GM19043 (cell line): Measurements from ENCODE around the gene CNOT1.
"Not testable (repeated sequence)": the region's sequence is repeated elsewhere in the genome, so short reads cannot be mapped to it uniquely, and the experiment has no call there.

ENCODE experiments used
- ATAC-seq: cut with Tn5 transposase; IDR thresholded peaks from one replicate; pipeline ENCODE4 v1.9.1; 2021; ENCODE audit warnings: low read depth; ENCODE audit not compliant: unreplicated experiment

CNOT1 gene

DNA sequence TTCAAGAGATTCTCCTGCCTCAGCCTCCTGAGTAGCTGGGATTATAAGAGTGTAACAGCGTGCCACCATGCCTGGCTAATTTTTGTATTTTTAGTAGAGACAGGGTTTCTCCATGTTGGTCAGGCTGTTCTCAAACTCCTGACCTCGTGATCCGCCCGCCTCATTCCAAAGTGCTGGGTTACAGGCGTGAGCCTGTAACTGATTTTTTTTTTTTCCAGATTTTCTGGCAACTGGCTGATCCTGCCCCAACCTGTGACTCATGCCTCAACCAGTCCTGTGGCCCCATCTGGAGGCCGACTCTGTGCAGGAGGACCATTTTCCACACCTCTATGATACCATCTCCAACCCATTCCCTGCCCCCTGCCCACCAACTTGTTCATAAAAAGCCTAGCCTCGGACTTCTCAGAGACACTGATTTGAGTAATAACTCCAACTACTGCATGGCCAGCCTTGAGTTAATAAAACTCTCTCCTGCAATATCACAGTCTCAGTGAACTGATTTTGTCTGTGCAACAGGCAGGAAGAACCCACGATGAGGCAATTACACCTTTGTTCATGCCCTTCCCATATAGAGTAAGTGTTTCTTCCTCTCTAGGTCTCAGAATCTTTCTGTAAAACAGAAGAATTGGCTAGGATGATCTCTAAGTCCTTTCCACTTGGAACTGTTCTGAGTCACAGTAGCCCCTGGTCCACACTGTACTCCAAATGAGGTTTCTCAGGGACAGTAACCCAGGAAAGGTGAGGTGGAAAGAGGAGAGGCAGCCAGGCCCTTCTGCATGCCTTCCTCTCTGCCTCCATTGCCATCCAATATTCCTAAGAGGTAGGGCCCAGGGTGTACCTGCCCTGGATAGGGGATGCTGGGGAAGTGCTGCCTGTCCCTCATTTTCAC lies 8.8 kb upstream of the CNOT1 start:
- no peak for ATAC-seq

DNA sequence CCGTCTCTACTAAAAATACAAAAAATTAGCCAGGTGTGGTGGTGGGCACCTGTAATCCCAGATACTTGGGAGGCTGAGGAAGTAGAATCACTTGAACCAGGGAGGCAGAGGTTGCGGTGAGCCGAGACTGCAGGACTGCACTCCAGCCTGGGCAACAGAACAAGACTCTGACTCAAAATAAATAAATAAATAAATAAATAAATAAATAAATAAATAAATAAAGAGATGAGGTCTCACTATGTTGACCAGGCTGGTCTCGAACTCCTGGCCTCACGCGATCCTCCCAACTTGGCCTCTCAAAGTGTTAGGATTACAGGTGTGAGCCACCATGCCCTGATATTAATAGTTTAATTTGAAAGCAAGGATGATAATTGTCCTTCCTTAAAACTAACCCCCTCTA lies 7.4 kb upstream of the CNOT1 start:
- not testable (repeated sequence) for ATAC-seq

DNA sequence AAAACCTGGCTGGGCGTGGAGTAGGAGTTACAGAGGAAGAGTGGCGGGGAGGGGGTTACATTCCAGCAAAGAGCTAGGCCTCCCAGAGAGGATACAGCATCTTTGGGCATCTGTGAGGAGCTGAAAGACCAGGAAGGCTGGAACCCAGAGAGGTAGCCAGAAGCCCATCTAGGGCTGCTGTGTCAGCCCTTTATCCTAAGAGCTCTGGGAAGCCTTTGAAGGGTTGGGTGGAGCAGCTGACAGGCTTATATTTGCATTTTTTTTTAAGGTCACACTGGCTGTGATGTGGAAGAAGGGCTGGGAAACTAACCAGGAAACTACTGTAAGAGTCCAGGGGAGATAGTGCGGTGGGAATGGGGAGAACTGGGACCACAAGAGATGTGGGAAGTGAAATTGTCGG lies 6.8 kb upstream of the CNOT1 start:
- ATAC-seq: no peak

DNA sequence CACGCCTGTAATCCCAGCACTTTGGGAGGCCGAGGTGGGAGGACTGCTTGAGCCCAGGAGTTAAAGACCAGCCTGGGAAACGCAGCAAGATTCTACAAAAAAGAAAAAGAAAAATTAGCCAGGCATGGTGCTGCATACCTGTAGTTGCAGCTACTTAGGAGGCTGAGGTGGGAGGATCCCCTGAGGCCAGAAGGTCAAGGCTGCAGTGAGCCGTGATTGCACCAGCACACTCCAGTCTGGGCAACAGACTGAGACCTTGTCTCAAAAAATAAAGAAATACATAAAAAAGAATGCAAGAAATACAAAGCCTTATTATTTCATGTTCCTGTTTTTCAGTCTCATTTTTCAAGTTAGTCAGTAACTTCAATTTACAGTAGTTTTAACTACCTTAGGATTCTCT lies 5.9 kb upstream of the CNOT1 start:
- ATAC-seq: no peak

DNA sequence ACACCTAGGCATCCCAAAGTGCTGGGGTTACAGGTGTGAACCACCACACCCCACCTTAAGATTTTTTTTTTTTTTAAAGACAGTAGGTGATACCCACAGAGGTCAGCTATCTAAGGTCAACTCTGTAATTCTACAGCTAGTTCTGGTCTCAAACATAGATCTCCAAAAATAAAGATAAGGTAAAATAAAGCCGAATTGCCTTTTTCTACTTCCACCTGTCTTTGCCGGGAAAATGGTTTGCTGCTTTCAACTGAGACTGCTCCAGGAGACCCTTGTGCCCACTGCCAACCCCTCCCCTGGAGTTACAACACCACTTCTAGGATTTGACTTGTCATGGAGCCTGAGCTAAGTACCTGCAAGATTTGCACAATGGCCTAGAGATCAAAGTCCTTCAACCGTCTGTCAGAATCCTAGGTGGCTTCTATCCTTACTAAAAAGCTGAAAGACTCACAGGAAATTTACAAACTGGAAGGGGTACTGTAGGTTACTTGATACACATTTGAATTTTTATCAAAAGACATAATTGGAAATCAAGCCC lies 4.7 kb upstream of the CNOT1 start:
- no peak for ATAC-seq

DNA sequence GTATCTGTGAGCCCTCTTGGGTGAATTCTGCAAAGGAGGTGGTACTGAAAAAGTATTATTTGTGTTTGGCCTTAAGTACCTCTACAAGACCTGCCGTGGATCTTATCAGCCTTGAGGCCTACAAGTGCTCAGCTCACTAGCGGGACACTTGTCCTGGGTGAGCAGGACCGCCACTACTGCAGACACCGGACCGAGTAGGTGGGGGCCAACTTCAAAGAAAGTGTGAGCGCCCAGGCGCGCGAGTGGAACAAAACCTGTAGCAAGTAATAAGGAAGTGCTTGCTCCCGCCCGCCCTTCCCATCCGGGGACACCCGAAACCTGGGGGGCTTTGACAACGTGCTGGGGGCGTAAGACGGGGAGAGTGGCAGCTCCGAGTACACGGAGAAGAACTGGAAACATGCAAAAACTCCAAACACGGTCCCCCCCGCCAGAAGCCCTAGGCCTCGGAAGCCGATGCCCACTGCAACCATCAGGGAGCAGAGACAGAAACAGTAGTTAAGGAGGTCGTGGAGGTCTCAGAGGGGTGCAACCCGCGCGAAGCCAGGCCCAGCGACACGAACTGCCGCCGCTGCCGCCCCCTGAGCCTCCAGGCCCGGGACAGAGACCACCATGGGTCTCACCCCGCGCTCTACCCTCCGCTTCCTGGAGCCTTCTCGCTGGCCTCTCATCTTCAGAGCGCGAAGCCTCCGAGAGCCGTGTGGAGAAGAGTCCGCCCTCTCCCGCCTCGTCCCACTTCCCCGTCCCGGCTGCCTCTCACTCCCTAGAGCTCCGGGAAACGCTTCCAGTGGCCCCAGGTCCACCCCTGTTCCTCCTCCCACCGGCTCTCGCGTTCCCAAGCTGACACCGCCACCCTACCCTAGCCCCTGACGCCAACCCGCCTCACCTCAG lies 537 bp downstream of the CNOT1 start:
- ATAC-seq: no peak

DNA sequence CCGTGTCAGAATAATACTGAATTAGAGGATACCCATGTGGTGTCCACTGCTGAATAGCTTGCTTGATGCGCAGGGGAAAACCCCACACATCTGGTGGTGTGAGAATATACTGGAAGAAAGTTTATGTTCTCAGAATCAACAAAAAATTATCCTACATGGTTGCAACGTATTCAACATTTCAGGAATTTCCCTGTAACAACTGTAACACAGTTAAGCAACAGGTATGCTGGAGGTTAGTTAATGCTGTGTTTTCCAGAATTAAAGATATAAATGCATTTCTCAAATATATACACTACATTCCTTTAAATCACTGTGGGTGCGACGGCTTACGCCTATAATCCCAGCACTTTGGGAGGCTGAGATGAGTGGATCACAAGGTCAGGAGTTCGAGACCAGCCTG lies 5.4 kb downstream of the CNOT1 start:
- ATAC-seq: no peak

DNA sequence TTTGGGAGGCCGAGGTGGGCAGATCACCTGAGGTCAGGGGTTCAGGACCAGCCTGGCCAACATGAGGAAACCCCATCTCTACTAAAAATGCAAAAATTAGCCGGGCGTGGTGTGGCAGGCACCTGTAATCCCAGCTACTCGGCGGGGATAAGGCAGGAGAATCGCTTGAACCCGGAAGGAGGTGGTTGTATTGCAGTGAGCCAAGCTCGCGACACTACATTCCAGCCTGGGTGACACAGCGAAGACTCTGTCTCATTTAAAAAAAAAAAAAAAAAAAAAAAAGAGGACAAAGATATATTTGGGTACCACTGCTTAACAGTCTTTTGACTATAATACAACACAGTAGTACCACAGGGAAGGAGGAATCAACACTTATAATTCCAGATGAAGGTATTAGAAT lies 9.2 kb downstream of the CNOT1 start:
- no peak for ATAC-seq

DNA sequence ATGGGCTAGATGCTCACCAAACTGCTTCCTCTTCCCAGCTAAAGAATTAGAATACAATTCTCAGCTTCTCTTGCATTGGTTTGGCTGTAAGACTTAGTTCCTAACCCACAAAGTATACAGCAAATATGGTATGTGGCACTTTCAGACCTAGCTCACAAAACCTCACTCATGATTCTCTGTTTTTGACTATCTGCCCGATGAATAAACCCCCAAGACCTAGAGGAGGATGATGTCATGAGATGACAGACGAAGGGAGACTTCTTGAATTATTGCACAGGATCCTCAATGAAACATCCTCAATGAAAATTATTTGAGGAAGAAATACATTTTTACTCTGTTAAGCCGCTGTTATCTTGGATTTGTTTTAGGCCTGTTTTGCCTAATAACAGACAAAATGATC lies 14.3 kb downstream of the CNOT1 start:
- ATAC-seq: no peak

DNA sequence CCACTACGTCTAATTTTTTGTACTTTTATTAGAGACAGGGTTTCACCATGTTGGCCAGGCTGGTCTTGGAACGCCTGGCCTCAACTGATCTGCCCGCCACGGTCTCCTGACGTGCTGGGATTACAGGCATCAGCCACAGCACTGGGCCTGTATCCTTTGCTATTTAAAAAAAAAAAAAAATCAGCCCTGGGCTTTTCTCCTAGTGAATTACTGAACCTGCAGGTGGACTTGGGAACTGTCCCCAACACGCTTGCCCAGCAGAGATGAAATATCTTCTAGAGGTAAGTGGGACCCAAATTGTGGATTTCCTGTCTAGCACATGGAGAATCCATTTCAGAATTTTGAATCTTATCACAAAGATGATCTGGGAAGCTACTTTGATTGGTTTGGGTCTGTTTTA lies 14.8 kb downstream of the CNOT1 start:
- no peak for ATAC-seq

DNA sequence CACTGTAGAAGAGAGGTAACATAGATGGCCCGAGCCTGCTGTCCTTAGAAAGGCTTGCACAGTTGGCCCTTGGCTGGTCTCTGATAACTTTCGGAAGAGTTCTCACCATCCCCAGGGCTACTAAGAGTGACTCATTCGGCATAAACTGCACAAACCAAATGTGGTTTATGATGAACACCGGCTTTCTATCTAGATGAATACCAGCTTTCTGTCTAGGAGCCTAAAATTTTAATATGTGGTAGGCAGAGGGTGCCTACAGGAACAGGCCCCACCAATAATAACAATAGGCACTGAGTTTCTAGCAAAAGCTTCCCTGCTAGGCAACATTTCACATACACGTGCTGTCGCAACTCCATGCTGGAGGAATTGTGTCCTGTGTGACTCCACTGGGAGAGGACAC lies 15.4 kb downstream of the CNOT1 start:
- no peak for ATAC-seq

DNA sequence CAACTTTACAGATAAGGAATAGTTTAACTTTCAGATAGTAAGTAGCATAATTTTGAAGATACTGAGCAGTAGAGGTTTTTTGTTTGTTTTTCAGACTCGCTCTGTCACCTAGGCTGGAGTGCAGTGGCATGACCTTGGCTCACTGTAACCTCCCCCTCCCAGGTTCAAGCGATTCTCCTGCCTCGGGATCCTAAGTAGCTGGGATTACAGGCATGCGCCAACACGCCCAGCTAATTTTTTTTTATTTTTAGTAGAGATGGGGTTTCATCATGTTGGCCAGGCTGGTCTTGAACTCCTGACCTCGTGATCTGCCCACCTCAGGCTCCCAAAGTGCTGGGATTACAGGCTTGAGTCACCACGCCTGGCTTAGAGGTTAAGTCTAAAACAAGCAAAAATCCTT lies 16.7 kb downstream of the CNOT1 start:
- not testable (repeated sequence) for ATAC-seq

DNA sequence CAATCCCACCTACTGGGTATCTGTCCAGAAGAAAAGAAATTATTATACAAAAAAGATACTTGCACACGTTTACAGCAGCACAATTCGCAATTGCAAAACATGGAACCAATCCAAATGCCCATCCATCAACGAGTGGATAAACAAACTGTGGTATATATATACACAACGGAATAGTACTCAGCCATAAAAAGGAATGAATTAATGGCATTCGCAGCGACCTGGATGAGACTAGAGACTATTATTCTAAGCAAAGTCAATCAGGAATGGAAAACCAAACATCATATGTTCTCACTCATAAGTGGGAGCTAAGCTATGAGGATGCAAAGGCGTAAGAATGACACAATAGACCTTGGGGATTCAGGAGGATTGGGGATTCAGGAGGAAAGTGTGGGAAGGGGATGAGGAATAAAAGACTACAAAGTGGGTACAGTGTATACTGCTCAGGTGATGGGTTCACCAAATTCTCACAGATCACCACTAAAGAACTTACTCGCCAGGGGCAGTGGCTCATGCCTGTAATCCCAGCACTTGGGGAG lies 21.0 kb downstream of the CNOT1 start:
- no peak for ATAC-seq

DNA sequence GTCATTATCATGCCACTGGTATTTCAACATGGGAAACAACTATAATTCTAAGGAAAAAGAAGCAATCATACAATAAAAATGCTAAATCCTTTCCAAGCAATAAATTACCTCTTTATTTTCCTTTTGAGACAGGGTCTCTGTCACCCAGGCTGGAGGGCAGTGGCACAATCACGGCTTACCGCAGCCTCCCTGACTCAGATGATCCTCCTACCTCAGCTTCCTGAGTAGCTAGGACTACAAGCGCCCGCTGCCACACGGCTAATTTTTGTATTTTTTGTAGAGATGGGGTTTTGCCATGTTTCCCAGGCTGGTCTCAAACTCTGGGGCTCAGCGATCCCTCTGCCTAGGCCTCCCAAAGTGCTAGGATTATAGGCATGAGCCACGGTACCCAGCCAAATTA lies 24.1 kb downstream of the CNOT1 start:
- no peak for ATAC-seq

DNA sequence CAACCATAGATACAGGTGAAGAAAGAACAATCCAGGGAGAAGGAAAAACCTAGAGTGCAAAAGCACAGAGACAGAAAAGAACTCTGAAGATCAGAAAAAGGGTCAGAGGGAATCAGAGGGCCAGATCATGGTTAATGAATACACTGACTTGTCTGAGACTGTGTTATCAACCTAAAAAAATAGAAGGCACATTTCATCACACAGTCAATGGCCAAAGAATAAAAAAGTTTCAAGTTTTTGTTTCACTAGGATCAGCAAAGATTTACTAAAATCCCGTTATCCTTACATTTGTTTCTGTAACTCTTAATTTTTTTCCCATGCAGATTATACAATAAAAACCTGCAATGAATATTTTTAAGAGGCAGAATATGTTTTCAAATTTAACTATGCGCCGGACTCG lies 38.5 kb downstream of the CNOT1 start:
- no peak for ATAC-seq

DNA sequence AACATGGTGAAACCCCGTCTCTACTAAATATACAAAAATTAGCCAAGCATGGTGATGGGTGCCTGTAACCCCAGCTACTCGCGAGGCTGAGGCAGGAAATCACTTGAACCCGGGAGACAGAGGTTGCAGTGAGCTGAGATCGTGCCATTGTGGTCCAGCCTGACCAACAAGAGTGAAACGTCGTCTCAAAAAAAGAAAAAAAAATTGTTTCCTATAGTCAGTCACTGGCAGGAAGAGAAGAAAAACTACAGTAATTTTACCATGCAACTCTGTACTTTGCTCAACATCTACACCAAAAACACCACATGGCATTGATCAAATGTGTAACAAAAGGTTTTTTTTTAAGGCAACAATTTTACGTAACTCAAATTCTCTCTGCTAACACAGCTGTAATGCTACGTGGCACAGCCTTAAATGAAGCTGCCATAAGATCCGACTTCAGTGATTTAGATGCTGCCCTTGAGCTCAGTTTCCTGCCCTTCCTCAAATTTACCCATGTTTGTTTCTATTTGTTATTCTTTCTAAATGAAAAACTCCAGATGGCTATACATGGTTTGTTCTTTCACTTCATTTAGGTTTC lies 40.2 kb downstream of the CNOT1 start:
- no peak for ATAC-seq

DNA sequence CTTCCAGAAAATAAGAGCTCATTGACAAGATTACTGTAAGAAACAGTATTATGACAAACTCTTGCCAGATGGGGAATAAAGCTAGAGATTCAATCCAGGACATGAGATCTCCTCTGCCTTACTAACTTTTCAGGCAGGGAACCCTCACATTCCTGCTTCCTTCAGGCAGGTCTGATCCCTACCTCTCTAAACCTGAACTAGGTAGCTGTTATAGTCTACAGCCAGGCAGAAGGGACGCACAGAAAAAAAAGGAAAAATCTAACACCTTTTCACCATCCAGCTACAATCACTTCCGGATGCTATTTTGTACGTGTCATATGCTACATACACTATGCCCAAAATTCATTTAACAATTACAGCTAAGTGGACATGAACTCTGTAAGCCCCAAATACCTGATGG lies 41.2 kb downstream of the CNOT1 start:
- no peak for ATAC-seq

DNA sequence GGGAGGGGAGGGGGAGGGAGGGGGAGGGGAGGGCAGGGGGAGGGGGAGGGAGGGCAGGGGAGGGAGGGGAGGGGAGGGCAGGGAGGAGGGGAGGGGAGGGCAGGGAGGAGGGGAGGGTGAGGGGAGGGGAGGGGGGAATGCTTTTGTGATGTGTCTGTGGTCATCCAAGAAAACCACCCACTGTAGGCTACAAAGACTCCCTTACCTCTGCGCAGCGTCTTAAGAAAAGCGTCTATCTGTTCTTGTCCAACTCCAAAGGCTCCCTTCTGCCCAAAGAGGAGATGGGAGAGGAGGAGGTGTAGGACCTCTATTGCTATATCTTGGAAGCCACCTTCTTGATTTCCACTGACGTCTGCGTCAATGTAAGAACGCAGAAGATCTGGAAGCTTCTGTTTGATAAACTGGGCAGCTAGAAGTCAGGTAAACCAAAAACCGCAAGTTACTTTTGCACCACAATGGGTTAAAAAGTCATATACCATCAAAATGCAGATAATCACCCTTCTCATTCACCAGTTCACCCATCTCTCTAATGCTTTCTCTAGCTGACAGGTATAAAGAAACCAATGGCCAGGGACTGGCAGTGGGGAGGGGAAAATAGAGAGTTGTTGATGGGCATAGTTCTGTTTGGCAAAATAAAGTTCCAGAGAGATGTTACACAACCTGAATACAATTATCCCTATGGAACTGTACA lies 43.1 kb downstream of the CNOT1 start:
- no peak for ATAC-seq

DNA sequence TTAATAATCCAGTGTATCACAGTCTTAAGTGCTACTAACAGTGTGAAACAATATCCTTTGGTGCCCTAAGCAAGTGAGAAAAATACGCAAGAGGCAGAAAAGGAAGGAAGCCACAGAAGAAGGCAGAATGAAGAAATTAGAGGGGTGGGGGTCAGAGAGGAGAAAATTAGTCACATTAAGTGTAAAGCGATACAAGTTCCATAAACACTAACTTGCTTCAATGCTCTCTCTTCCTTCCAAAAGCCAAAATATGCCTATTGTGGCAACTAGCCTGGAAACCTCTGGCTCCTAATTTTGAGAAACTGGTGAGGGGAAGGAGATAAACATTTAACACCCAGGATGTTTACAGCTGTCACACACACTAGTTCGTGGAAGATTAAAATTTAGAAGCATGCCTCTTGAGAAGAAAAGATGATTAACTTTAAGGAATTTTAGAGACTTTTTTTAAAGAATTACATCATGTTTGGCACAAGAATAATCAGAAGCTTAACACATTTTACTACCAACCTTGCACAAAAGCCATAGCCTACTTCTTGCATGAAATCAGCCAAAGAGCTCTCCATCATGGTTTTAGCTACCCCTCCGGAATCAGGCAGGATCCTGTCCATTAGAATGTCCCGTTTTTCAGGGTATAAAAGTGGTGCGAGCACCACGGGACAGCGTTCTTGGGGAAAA lies 44.7 kb downstream of the CNOT1 start:
- ATAC-seq: no peak
